Omental fat pad (tissue), 4 donors: ENCODE results near the gene PROM2. TPM values are rescaled to one million over a fixed set of nuclear protein-coding genes. Genes with fewer than 3 reads are reported as not detected.

Source experiments
- ATAC-seq: fragments of 150-250 bp; one replicate; pipeline ENCODE4 v1.9.1; 2016; ENCODE audit warnings: mild to moderate bottlenecking, moderate library complexity; ENCODE audit not compliant: low FRiP score
- DNase-seq: peaks from one replicate; pipeline ENCODE4 v3.0.0-alpha.2; 2019; ENCODE audit warnings: low spot score
- total RNA-seq, 4 donors: library from RNA; depleted of rRNA; stranded (reverse); fragments of >200 nt; gene quantifications; one replicate each; pipeline ENCODE4 v1.1.0, GENCODE V29; 2016
- TF ChIP-seq, protein P1 (sequence below), 3 donors: fragments of 450-650 bp; IDR thresholded peaks; one replicate each; pipeline ENCODE4 v1.5.1; 2016 to 2017; ENCODE audit warnings: antibody characterized with exemption in 3 of 3, mild to moderate bottlenecking in 3 of 3, moderate library complexity in 2 of 3

PROM2 gene
- total RNA-seq, 4 donors from 2014 or later = 0.60 to 1.4 (median 1.1) TPM

- ATAC-seq = no peak
- no peak for DNase-seq
- TF ChIP-seq, protein P1, sequence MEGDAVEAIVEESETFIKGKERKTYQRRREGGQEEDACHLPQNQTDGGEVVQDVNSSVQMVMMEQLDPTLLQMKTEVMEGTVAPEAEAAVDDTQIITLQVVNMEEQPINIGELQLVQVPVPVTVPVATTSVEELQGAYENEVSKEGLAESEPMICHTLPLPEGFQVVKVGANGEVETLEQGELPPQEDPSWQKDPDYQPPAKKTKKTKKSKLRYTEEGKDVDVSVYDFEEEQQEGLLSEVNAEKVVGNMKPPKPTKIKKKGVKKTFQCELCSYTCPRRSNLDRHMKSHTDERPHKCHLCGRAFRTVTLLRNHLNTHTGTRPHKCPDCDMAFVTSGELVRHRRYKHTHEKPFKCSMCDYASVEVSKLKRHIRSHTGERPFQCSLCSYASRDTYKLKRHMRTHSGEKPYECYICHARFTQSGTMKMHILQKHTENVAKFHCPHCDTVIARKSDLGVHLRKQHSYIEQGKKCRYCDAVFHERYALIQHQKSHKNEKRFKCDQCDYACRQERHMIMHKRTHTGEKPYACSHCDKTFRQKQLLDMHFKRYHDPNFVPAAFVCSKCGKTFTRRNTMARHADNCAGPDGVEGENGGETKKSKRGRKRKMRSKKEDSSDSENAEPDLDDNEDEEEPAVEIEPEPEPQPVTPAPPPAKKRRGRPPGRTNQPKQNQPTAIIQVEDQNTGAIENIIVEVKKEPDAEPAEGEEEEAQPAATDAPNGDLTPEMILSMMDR (IDR thresholded peaks at IDR 0.05) = no peak
Observed at GRCh38 chr2:95296011-95296410, 21.8 kb downstream of the PROM2 start.

DNA sequence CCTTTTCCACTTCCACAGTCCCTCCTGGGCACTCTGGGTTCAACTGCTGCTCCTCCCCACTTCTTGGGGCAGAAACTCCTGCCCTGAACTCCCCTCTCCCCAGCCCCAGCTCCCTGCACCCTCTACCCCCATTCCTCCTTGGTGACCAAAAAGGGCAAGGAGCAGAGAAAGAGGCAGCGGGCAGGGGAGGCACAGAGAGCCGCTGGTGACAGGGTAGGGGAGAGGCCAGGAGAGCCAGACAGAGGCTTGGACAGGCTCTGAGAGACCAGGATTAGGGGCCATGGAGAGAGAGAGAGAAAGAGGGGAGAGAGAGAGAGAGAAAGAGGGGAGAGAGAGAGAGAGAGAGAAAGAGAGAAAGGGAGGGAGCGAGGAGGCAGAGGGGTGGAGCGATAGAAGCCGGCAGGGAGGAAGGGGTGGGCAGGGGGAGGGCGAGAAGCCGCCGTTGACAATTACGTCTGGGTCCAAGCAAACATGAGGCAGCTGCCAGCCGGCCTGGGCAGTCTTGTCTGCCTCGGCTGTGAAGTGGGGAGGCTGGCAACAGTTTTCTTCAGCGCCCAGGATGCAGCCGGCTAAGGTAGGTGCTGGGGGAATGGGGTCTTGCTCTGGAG is 22.7 kb downstream of the PROM2 start, which contains the start of gene KCNIP3:
Gene KCNIP3 (plus strand): TSS at position 468 of the 608 bp plus-strand sequence. CDS start 92 bp downstream, at position 560.
- no peak for DNase-seq
- no peak for ATAC-seq
- TF ChIP-seq, protein P1 (IDR thresholded peaks at IDR 0.05) = no peak

DNA sequence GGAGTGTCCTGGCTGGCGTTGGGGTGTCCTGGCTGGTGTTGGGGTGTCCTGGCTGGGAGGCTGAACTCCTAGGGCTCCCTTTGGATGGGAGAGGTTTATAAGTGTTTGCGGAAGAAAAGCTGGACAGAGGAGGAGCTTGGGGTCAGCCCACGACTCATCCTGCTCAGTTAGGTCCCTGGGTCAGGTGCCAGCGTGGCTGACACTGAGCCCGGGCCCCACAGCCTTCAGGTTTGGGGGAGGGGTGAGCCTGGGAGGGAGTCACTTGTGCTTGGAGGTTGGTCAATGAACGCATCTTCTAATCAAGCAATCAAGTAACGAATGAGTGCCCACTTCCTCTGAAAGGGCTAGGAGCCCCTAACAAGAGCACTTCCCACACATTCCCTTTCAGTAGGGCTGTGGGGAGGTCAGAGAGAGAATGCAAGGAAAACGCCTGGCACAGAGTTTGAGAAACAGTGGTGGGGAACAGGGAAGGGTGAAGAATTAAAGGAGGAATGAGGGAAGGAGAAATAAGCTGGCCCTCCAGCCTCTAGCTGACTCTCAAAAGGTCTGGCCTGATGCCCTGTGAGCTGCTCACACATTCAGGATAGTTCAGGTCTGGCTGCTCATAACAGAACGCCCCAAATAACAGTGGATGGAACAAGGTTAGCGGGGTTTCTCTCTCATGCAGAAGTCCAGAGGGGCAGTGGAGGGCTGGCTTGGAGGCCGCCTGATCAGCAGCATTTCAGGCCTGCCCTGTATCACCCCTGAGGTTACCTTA is 23.6 kb downstream of the PROM2 start:
- DNase-seq = no peak
- no peak for ATAC-seq
- TF ChIP-seq, protein P1 (IDR thresholded peaks at IDR 0.05) = no peak

DNA sequence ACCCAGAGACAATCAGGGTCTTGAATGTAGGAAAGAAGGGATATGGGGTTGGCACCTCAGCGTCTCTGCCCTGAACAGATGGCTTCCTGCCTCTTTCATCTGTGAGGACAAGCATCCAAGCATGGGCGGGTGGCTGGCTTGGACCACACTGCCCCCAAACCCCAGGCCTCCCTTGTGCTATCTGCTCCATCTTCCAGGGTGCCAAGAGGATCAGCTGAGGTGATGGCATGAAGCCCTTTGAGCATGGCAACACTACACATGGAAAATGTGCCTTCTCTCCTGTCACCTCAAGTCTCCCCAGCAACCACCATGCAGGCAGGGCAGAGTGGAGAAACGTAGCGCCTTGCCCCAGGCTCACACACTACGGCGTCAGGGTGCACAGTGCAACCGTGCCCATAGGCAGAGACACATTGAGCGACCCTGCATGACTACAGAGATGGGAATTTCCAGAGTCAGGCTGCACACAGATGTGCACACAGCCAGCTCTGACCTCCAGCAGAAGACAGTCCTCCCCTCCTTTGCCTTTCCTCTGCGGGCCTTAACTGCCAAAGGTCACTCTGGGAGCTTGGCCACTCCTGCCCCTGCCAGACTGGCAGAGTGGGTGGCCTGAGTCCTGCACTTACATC is 24.4 kb downstream of the PROM2 start:
- DNase-seq = no peak
- TF ChIP-seq, protein P1 (IDR thresholded peaks at IDR 0.05) = no peak
- ATAC-seq = no peak

DNA sequence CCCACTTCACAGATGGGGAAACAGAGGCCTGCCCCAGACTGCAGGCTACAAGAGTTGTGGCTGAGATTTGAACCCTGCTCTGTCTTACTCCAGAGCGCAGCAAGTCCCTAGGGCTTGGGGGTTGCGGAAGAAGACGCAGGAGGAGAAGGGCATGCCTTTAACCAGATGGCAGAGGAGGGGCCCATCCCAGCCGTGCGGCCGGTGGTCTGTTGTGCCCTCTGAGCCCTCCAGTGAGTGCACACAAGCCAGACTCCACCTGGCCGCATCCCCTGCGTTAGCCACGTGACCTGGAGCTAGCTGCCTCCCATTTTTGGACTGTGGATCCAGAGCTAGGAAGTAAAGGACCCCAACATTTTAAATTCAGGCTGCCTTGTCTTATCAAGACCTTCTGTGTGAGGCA is 25.7 kb downstream of the PROM2 start:
- TF ChIP-seq, protein P1 (IDR thresholded peaks at IDR 0.05) = no peak
- DNase-seq (no peak), ATAC-seq (no peak)

DNA sequence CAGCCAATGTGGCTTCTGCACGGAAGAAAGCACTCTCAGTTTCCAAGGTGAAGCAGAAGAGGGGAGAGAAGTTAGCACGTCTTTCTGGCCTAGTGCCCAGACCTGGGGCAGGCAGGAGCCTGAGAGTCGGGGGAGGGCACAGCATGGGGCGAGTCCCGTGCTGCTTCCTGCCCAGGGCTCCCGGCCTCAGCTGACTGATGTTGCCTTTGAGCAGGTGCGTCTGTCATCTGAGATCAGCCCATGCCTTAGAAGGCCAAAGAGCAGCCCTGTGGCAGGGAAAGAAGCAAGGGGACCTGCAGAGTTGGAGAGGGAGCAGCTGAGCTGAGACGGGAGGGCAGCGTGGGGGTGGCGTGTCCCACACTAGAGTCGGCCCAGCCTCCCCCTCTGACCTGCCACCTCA is 26.2 kb downstream of the PROM2 start:
- no peak for DNase-seq
- ATAC-seq = no peak
- TF ChIP-seq, protein P1 (IDR thresholded peaks at IDR 0.05) = no peak
